ENCODE measurements around the gene CNN1.
A peak's percentile ranks its signal among the peaks of the same experiment; 100 is the strongest.

Gene CNN1

DNA sequence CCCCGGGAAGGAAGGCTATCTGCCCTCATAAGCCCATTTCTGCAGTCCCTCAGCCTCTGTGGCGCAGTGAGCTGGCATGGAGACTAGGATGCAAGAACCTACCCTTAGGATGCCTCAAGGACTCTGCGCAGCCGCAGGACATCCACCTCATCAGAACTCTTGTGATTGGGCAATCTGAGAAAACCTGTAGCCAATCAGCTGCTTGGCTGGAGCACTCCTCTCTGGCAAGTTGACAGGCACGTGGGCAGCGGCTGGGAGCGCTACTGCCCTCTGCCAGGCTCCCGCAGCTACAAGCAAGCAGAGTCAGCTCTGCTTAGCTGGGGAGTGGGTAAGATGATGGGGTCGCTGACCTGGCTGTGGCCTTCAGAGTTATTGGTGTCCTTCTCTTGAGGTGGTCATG is 8.2 kb upstream of the CNN1 start:
- peaks cover 21% of the 10 kb centered on the region for H3K79me2 ChIP-seq (ENCODE audit: insufficient read depth, low read length)
- no peak overlapping the region for H3K4me2 ChIP-seq (ENCODE audit: low read depth, low read length, poor library complexity, severe bottlenecking)
- H3K36me3 ChIP-seq (ENCODE audit: low read length), result no peaks in the 10 kb centered on the region
- H2AFZ ChIP-seq (ENCODE audit: low read depth, low read length, severe bottlenecking), result no peak overlapping the region
- TF ChIP-seq, protein P1, sequence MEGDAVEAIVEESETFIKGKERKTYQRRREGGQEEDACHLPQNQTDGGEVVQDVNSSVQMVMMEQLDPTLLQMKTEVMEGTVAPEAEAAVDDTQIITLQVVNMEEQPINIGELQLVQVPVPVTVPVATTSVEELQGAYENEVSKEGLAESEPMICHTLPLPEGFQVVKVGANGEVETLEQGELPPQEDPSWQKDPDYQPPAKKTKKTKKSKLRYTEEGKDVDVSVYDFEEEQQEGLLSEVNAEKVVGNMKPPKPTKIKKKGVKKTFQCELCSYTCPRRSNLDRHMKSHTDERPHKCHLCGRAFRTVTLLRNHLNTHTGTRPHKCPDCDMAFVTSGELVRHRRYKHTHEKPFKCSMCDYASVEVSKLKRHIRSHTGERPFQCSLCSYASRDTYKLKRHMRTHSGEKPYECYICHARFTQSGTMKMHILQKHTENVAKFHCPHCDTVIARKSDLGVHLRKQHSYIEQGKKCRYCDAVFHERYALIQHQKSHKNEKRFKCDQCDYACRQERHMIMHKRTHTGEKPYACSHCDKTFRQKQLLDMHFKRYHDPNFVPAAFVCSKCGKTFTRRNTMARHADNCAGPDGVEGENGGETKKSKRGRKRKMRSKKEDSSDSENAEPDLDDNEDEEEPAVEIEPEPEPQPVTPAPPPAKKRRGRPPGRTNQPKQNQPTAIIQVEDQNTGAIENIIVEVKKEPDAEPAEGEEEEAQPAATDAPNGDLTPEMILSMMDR (IDR thresholded peaks at IDR 0.05; ENCODE audit: insufficient read depth, low read length, poor library complexity, severe bottlenecking), result no peak
- TF ChIP-seq EZH2phosphoT487 (conservative IDR thresholded peaks at IDR 0.05; ENCODE audit: low read length), result no peak
- H3K9ac ChIP-seq (ENCODE audit: low read length), result no peak overlapping the region
- H3K9me2 ChIP-seq (replicated peaks; ENCODE audit: insufficient read depth, low read length), result no peaks in the 10 kb centered on the region
- no peak overlapping the region for H3K4me3 ChIP-seq (ENCODE audit: insufficient read depth, low read length, poor library complexity, severe bottlenecking)
- no peak overlapping the region for H3K27ac ChIP-seq (ENCODE audit: low read depth, low read length)
- H4K20me1 ChIP-seq (ENCODE audit: low read depth, low read length), result no peaks in the 10 kb centered on the region
- H3K9me3 ChIP-seq (ENCODE audit: insufficient read depth, low read length), result no peaks in the 10 kb centered on the region
- peaks cover 8% of the 10 kb centered on the region; the same call in 1 of the 2 replicates for H3F3A ChIP-seq (ENCODE audit: insufficient read depth)
- H3K27me3 ChIP-seq (ENCODE audit: low read length), result no peaks in the 10 kb centered on the region

DNA sequence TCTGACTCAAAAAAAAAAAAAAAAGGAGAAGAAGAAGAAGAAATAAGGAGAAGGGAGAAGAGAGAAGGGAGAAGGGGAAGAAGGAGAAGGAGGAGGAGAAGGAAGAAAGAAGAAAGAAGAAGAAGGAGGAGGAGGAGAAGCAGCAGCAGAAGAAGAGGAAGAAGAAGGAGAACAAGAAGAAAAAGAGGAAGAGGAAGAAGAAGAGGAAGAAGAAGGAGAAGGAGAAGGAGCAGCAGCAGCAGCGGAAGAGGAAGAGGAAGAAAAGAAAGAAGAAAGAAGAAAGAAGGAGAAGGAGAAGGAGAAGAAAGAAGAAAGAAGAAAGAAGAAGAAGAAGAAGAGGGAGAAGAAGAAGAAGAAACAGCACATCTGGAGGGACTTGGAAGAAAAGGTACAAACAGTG is 4.1 kb upstream of the CNN1 start:
- Histone ChIP-seq H3K9me3 (ENCODE audit: insufficient read depth, low read length) (no peaks in the 10 kb centered on the region), H3K27me3 (ENCODE audit: low read length) (no peaks in the 10 kb centered on the region), H3K4me3 (ENCODE audit: insufficient read depth, low read length, poor library complexity, severe bottlenecking) (peak overlapping the region; percentile 32), H3K79me2 (ENCODE audit: insufficient read depth, low read length) (no peaks in the 10 kb centered on the region), H3K27ac (ENCODE audit: low read depth, low read length) (no peak overlapping the region), H3K36me3 (ENCODE audit: low read length) (no peaks in the 10 kb centered on the region), H3K4me2 (ENCODE audit: low read depth, low read length, poor library complexity, severe bottlenecking) (peak overlapping the region; percentile 66), H4K20me1 (ENCODE audit: low read depth, low read length) (no peaks in the 10 kb centered on the region), H2AFZ (ENCODE audit: low read depth, low read length, severe bottlenecking) (peak overlapping the region; percentile 5), H3K9ac (ENCODE audit: low read length) (peak overlapping the region; percentile 17), H3F3A (ENCODE audit: insufficient read depth) (peaks cover 8% of the 10 kb centered on the region; the same call in 1 of the 2 replicates), H3K9me2 (replicated peaks; ENCODE audit: insufficient read depth, low read length) (no peaks in the 10 kb centered on the region)
- TF ChIP-seq, protein P1 (IDR thresholded peaks at IDR 0.05; ENCODE audit: insufficient read depth, low read length, poor library complexity, severe bottlenecking), result no peak
- TF ChIP-seq EZH2phosphoT487 (conservative IDR thresholded peaks at IDR 0.05; ENCODE audit: low read length), result no peak

DNA sequence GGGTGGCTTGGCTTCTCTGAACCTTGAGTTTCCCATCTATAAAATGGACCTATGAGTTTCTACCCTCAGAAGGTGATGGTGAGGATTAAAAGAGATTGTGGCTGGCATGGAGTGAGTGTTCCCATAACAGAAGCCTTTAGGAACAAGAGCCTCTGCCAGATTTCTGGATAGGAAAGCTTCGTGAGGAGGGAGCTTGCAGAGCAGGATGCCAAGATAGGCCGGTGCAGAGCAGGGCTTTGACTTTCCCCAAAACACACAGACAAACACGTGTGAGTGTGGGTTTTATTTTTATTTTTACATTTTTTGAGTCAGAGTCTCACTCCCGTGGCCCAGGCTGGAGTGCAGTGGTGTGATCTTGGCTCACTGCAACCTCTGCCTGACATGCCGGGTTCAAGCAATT is 3.7 kb upstream of the CNN1 start:
- Histone ChIP-seq H3F3A (ENCODE audit: insufficient read depth) (peaks cover 8% of the 10 kb centered on the region; the same call in 1 of the 2 replicates), H3K27ac (ENCODE audit: low read depth, low read length) (no peak overlapping the region), H3K79me2 (ENCODE audit: insufficient read depth, low read length) (no peaks in the 10 kb centered on the region), H3K36me3 (ENCODE audit: low read length) (no peaks in the 10 kb centered on the region), H4K20me1 (ENCODE audit: low read depth, low read length) (no peaks in the 10 kb centered on the region), H3K27me3 (ENCODE audit: low read length) (no peaks in the 10 kb centered on the region), H3K4me3 (ENCODE audit: insufficient read depth, low read length, poor library complexity, severe bottlenecking) (peak overlapping the region; percentile 32), H3K4me2 (ENCODE audit: low read depth, low read length, poor library complexity, severe bottlenecking) (peak overlapping the region; percentile 66), H3K9ac (ENCODE audit: low read length) (peak overlapping the region; percentile 17), H2AFZ (ENCODE audit: low read depth, low read length, severe bottlenecking) (peak overlapping the region; percentile 5), H3K9me3 (ENCODE audit: insufficient read depth, low read length) (no peaks in the 10 kb centered on the region), H3K9me2 (replicated peaks; ENCODE audit: insufficient read depth, low read length) (no peaks in the 10 kb centered on the region)
- TF ChIP-seq, protein P1 (IDR thresholded peaks at IDR 0.05; ENCODE audit: insufficient read depth, low read length, poor library complexity, severe bottlenecking), result no peak
- TF ChIP-seq EZH2phosphoT487 (conservative IDR thresholded peaks at IDR 0.05; ENCODE audit: low read length), result no peak
